Panc1 (cell line): ENCODE measurements around the gene PUDP.

Source experiments
- CTCF ChIP-seq: fragments of 450-650 bp; IDR thresholded peaks from 2 replicates; pipeline ENCODE4 v1.5.1; 2017; ENCODE audit warnings: mild to moderate bottlenecking
- POLR2AphosphoS5 ChIP-seq: IDR thresholded peaks from 2 replicates; pipeline ENCODE4 v1.6.1; 2012; ENCODE audit warnings: mild to moderate bottlenecking, low read depth, low read length, moderate library complexity
- REST ChIP-seq, 2 experiments: IDR thresholded peaks; 2 replicates each; pipeline ENCODE4 v1.6.1; 2011 to 2012; ENCODE audit warnings: low read depth in 2 of 2, control low read depth in 1 of 2, low read length in 1 of 2, mild to moderate bottlenecking in 1 of 2, moderate library complexity in 1 of 2; ENCODE audit not compliant: insufficient read depth in 1 of 2
- SIN3A ChIP-seq: IDR thresholded peaks from 2 replicates; pipeline ENCODE4 v1.6.1; 2012; ENCODE audit warnings: low read depth, mild to moderate bottlenecking, low read length, moderate library complexity, borderline replicate concordance; ENCODE audit not compliant: insufficient read depth

- TF ChIP-seq POLR2AphosphoS5 (no peak), CTCF (no peak), SIN3A (no peak), REST (IDR thresholded peaks at IDR 0.05; ENCODE audit: insufficient read depth in 1 of 2, low read depth in 2 of 2, low read length in 1 of 2) (no peak)
Observed at GRCh38 chrX:7156879-7157278, 8.9 kb upstream of the PUDP start.
